Aorta (tissue), 5 donors: ENCODE results near the gene ABLIM2. TPM values are rescaled to one million over a fixed set of nuclear protein-coding genes. Genes with fewer than 3 reads are reported as not detected.

ENCODE experiments used
- ATAC-seq: fragments of 200-7000 bp; cut with Tn5 transposase; one replicate; pipeline ENCODE4 v1.9.1; 2022; ENCODE audit warnings: moderate library complexity; ENCODE audit not compliant: low FRiP score
- DNase-seq, 2 donors: peaks; one replicate each; pipeline ENCODE4 v3.0.0-alpha.2; 2020
- H3K27ac ChIP-seq, 2 donors: one replicate each; pipeline ENCODE4 v1.5.1; 2013; ENCODE audit warnings: low read length in 2 of 2, mild to moderate bottlenecking in 2 of 2, moderate library complexity in 2 of 2, control low read depth in 1 of 2, inconsistent platforms in 1 of 2, low read depth in 1 of 2
- H3K27me3 ChIP-seq, 2 donors: one replicate each; pipeline ENCODE4 v1.6.1; 2013; ENCODE audit warnings: control low read depth in 1 of 2, low read length in 1 of 2, mild to moderate bottlenecking in 1 of 2, moderate library complexity in 1 of 2; ENCODE audit not compliant: insufficient read depth in 2 of 2, control insufficient read depth in 1 of 2
- H3K36me3 ChIP-seq, 2 donors: one replicate each; pipeline ENCODE4 v1.6.1; 2013; ENCODE audit warnings: control low read depth in 1 of 2, low read length in 1 of 2, mild to moderate bottlenecking in 1 of 2; ENCODE audit not compliant: insufficient read depth in 2 of 2, control insufficient read depth in 1 of 2
- H3K4me1 ChIP-seq, 2 donors: one replicate each; pipeline ENCODE4 v1.6.1; 2013; ENCODE audit warnings: low read length in 2 of 2, control low read depth in 1 of 2, mild to moderate bottlenecking in 1 of 2, moderate library complexity in 1 of 2; ENCODE audit not compliant: insufficient read depth in 2 of 2, control insufficient read depth in 1 of 2
- H3K4me3 ChIP-seq, 2 donors: one replicate each; pipeline ENCODE4 v1.5.1; 2013; ENCODE audit warnings: low read length in 2 of 2, control low read depth in 1 of 2, mild to moderate bottlenecking in 1 of 2
- H3K9me3 ChIP-seq: one replicate; pipeline ENCODE4 v1.6.1; 2013; ENCODE audit warnings: mild to moderate bottlenecking, low read length; ENCODE audit not compliant: control insufficient read depth
- WGBS, 2 donors: extraction: QIAGEN DNeasy Blood & Tissue Kit; methylation state at CpG; one replicate each; pipeline ENCODE4 v1.1.7; 2013; 5-methylcytosine and 5-hydroxymethylcytosine counted together
- intact Hi-C, 2 donors: fragments of 100-400 bp; cut with DNase I; formaldehyde crosslinking; loops; one replicate each; pipeline versions ENCODE4 v1.14.2 to v1.15.0; 2022
- polyA plus RNA-seq, 2 donors: library from polyadenylated mRNA; stranded (reverse); fragments of 200-250 nt; gene quantifications; one replicate each; pipeline ENCODE4 v1.2.3, GENCODE V29; 2013
- total RNA-seq, 2 donors: library from RNA; stranded (reverse); fragmentation: NEBNext Ultra II Directional; extraction: Animal tissue kit (Norgen Biotek cat#: 25700); gene quantifications; one replicate each; pipeline ENCODE4 v1.2.1, GENCODE V29; 2021
- donor health status: healthy with polysubstance abuse.
- donor health status: Bipolar disorder and iron deficiency.
- donor health status: DM: no; HTN: no; CAD: no.
- donor health status: DM: no; HTN: no; CAD: no.
- donor health status: DM: yes; HTN: yes; CAD: no.

The ABLIM2 gene
- total and polyA plus RNA-seq, 4 donors = 5.3 to 20.2 (median 11.1) TPM

DNA sequence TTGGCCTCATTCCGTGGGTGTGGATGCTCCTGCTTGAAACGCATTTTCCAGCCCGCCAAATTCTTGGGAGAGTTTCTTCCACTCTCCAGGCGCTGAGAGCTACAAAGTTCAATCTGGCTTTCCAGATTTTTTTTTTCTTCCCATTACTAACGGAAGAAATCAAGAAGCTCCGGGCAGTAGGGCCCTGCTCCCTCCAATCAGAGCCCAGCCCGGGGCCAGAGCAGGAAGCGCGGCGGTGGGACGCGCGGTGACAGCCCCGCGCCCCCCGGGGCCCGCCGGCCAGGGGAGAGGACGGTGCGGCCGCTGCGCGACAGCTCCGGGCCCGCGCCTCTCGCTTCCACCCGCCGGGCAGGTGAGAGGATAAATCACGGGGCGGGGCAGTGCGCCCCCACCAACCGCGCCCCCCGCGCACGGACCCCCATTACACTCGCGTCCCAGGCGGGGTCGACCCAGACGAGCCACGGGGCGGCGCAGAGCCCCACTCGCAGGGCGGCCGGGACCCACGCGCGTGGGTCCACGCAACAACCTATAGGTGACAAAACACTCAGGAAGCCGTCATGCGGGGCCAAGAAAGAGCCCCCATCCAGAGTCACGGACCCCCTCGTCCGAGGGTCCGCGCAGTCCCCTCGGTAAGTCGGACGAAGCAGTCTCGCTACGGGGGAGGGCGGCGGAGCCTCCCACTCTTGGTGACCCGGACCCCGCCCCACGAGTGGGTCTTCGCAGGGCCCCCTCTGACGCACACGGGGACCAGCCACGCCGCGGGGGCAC, 219.8 kb downstream of the ABLIM2 start:
- DNase-seq = peak; percentile 63 to 82
- H3K27ac ChIP-seq = peak overlapping the region in 1 of 2 donors; percentile 22

GRCh38 chr4:7938266-7938608, 220.4 kb downstream of the ABLIM2 start:
- intact Hi-C loops = loop anchor here (5.0 kb wide), 2 partner anchors 36 to 96 kb away; no protein-coding TSS in a partner anchor
- peak overlapping the region in 1 of 2 donors; percentile 22 for H3K27ac ChIP-seq
- H3K4me1 ChIP-seq = no peaks in the 10 kb centered on the region
- no peak for DNase-seq
- H3K9me3 ChIP-seq = no peaks in the 10 kb centered on the region
- peak overlapping the region; percentile 23 to 96 for H3K4me3 ChIP-seq
- no peaks in the 10 kb centered on the region for H3K36me3 ChIP-seq
- ATAC-seq = no peak
- WGBS, 2 donors = 2 to 3% methylated on average over 6 of the region's 6 CpGs
- no peaks in the 10 kb centered on the region for H3K27me3 ChIP-seq

More for the DNA sequence above, 219.8 kb downstream of the ABLIM2 start:
- peak overlapping the region; percentile 23 to 96 for H3K4me3 ChIP-seq
- no peaks in the 10 kb centered on the region for H3K27me3 ChIP-seq
- peak; percentile 75 for ATAC-seq
- intact Hi-C loops = loop anchor here (5.0 kb wide), 2 partner anchors 36 to 96 kb away; no protein-coding TSS in a partner anchor
- no peaks in the 10 kb centered on the region for H3K9me3 ChIP-seq
- 0% methylated on average over 68 to 75 of the region's 75 CpGs for WGBS, 2 donors
- no peaks in the 10 kb centered on the region for H3K36me3 ChIP-seq
- H3K4me1 ChIP-seq = no peaks in the 10 kb centered on the region

DNA sequence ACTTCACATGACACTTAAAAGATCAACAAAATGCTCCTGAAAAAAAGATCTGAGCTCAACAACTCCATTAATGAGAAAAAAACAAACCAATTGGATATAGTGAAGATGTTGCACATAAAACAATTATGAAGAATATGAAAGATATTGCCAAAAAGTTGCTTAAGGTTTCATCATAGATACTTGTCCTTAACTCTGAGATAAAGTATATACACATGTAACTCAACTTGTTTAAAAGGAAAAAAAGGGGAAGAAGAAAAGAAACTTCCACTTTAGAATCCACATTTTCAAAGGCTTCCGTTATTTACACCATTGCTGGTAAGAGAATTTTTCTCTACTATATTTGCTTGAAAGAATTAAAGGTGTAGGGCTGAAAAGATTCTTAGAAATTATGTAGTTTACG, 221.6 kb downstream of the ABLIM2 start:
- Histone ChIP-seq H3K4me1 (no peaks in the 10 kb centered on the region), H3K4me3 (no peak overlapping the region), H3K9me3 (no peaks in the 10 kb centered on the region), H3K36me3 (no peaks in the 10 kb centered on the region), H3K27me3 (no peaks in the 10 kb centered on the region), H3K27ac (no peak overlapping the region)
- 75 to 78% methylated on average over 2 of the region's 2 CpGs for WGBS, 2 donors
- ATAC-seq (no peak), DNase-seq (no peak)
- intact Hi-C loops = loop anchor here (5.0 kb wide), 2 partner anchors 35 to 95 kb away; no protein-coding TSS in a partner anchor

DNA sequence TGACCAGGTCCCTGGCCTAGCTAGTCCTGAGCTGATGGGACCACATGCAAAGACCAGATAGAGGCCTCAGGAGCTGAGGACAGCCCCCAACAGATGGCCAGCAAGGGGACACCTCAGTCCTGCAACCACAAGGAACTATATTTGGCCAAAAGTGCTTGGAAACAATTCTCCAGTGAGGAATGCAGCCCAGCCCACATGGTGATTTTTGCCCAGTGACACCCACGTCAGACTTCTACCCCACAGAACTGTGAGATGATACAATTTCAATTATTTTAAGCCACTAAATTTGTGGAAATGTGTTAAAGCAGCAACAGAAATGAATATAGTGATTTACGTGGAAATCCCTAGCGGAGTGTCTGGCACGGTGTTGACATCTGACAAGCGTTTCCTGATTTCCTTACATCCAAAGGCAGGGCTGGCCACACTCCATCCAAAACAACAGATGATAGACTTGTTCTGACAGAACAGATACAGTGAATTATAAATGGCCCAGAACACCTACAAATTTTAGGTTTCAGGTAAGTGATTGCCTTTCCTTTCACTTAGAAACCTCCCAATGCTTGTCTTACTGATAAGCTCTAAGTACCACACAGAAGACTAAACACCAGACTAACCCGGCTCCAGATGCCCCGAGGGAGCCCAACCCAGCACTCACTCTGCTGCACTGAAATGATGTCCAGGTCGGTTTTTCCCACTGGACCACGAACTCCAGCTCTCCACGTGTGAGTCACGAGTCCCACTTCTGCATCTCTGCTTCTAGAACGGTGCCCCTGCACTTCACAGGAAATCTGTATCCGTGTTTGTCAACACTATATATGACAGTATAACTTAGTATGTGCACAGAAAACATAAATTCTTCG, 224.7 kb downstream of the ABLIM2 start:
- ATAC-seq (no peak), DNase-seq (no peak)
- Histone ChIP-seq H3K4me3 (no peak overlapping the region), H3K9me3 (no peaks in the 10 kb centered on the region), H3K27ac (no peak overlapping the region), H3K36me3 (no peaks in the 10 kb centered on the region), H3K27me3 (no peaks in the 10 kb centered on the region), H3K4me1 (peaks cover 0 to 2% of the 10 kb centered on the region in 2 donors)
- intact Hi-C loops = no loop called here
- 31 to 37% methylated on average over 14 of the region's 14 CpGs for WGBS, 2 donors

GRCh38 chr4:7932287-7932686, 226.3 kb downstream of the ABLIM2 start:
- Histone ChIP-seq H3K4me1 (peaks cover 0 to 2% of the 10 kb centered on the region in 2 donors), H3K27me3 (no peaks in the 10 kb centered on the region), H3K4me3 (no peak overlapping the region), H3K9me3 (no peaks in the 10 kb centered on the region), H3K27ac (no peak overlapping the region), H3K36me3 (no peaks in the 10 kb centered on the region)
- intact Hi-C loops = no loop called here
- ATAC-seq = no peak
- no peak for DNase-seq
- WGBS, 2 donors = 89 to 90% methylated on average over 1 of the region's 1 CpG

DNA sequence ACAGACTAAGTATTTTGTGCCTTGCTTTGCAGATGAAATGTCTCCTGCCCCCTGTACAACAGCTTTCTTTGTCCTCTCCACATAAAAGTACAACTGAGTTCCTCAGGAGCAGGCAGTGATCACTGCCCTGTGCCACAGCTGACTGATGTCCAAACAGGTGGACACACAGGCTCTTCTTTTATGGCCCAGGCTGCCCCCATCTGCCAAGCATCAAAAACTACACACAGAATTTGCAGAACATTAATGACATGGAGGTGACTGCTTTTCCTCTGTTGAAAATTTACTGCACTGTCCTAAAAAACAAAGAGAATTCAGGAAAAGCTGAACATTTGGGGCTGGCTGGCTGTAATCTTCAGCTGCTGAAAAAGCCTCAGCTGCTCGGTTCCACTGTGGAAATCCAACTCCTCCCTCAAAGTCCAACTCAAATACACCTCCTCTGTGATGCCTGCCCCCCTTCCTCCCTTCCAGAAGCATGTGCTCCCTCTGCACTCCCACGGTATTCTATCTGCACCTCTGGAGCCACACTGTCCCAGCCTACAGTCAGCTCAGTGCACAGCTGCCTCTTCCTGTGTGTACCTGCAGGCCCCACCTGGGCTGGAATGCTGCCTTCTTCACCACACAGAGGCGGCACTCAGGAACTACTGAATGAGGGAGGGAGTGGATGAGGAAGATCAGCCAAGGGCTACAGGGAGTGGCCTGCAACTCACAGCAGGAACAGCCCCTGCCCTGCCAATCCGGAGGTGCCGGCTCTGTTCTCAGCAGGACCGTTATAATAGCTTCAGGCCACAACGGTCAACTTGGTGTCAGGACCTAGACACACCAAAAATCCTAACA, 229.3 kb downstream of the ABLIM2 start:
- Histone ChIP-seq H3K27me3 (no peaks in the 10 kb centered on the region), H3K4me3 (no peak overlapping the region), H3K36me3 (no peaks in the 10 kb centered on the region), H3K27ac (peak overlapping the region in 1 of 2 donors; percentile 42), H3K9me3 (no peaks in the 10 kb centered on the region), H3K4me1 (peaks cover 0 to 2% of the 10 kb centered on the region in 2 donors)
- ATAC-seq (peak; percentile 67), DNase-seq (no peak)
- intact Hi-C loops = no loop called here
- WGBS, 2 donors = 1 to 3% methylated on average over 7 of the region's 7 CpGs

- Histone ChIP-seq H3K4me1 (peaks cover 0 to 4% of the 10 kb centered on the region in 2 donors), H3K9me3 (no peaks in the 10 kb centered on the region), H3K4me3 (no peak overlapping the region), H3K27ac (no peak overlapping the region), H3K27me3 (no peaks in the 10 kb centered on the region), H3K36me3 (no peaks in the 10 kb centered on the region)
- intact Hi-C loops = no loop called here
- no peak for DNase-seq
- ATAC-seq = no peak
- 85 to 90% methylated on average over 7 of the region's 7 CpGs for WGBS, 2 donors
These were observed 229.9 kb downstream of the ABLIM2 start for GRCh38 chr4:7928711-7929110.

- Histone ChIP-seq H3K4me3 (no peak overlapping the region), H3K4me1 (peaks cover 0 to 4% of the 10 kb centered on the region in 2 donors), H3K27ac (no peak overlapping the region), H3K27me3 (no peaks in the 10 kb centered on the region), H3K9me3 (no peaks in the 10 kb centered on the region), H3K36me3 (no peaks in the 10 kb centered on the region)
- intact Hi-C loops = no loop called here
- ATAC-seq (no peak), DNase-seq (no peak)
- WGBS, 2 donors = 92 to 93% methylated on average over 7 of the region's 7 CpGs
These were observed 231.8 kb downstream of the ABLIM2 start for GRCh38 chr4:7926822-7927221.
